ENCODE results near the gene KIRREL1. TPM values are rescaled to one million over a fixed set of nuclear protein-coding genes. Genes with fewer than 3 reads are reported as not detected.

KIRREL1 gene
- total and polyA plus RNA-seq, 2 of the 8 experiments (the other 6 are each of a cell fraction or from before 2014, with no cell fraction given) = 14.2 to 39.0 TPM

DNA sequence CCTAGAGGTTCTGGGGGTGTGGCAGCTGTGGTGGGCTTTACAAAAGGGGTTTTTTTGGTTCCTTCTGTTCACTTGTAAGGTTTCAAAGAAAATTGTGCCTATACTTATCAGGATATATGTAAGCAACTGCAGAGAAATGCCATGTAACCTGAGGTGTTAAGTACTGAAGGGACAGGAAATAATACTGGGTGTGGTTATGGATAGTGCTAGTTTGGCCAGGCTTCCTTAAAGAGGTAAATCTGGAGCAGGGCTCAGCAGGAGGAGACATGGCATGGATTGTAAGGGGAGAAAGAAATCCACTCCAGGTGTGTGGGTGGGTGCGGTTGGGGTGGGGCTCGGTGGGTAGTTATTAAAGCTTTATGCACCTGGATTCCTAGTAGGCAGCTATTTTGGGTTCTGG is 28.3 kb downstream of the KIRREL1 start:
- Histone ChIP-seq H2BK15ac (ENCODE audit: low read length) (no peak overlapping the region), H2BK12ac (ENCODE audit: low read depth, low read length) (no peak overlapping the region), H3K4me3 (ENCODE audit: extremely low read depth in 1 of 4, insufficient read depth in 2 of 4, low read depth in 3 of 4, low read length in 4 of 4) (no peak overlapping the region), H3K36me3 (ENCODE audit: control insufficient read depth in 2 of 4, insufficient read depth in 4 of 4, low read length in 3 of 4) (no peaks in the 10 kb centered on the region), H2BK20ac (ENCODE audit: low read length) (no peak overlapping the region), H4K8ac (ENCODE audit: extremely low read depth, insufficient read depth, low read length) (no peak overlapping the region), H3K18ac (ENCODE audit: extremely low read depth, low read length) (no peak overlapping the region), H3K23me2 (ENCODE audit: low read depth, low read length) (no peaks in the 10 kb centered on the region), H3K79me1 (ENCODE audit: low read depth, low read length) (peaks cover 16% of the 10 kb centered on the region), H2AK5ac (ENCODE audit: low read depth, low read length) (no peak overlapping the region), H2AFZ (ENCODE audit: low read length) (no peak overlapping the region), H3K9ac (replicated peaks in 1 of 4; ENCODE audit: extremely low read depth in 1 of 4, low read depth in 3 of 4, low read length in 3 of 4) (no peak overlapping the region), H4K20me1 (replicated peaks in 1 of 2; ENCODE audit: control insufficient read depth in 1 of 2, insufficient read depth in 2 of 2, low read length in 2 of 2) (no peaks in the 10 kb centered on the region), H3K4me1 (replicated peaks in 1 of 4; ENCODE audit: control insufficient read depth in 3 of 4, insufficient read depth in 4 of 4, low read length in 3 of 4) (peaks cover 15 to 47% (median 23%) of the 10 kb centered on the region in 4 experiments), H2BK5ac (ENCODE audit: low read depth, low read length) (no peak overlapping the region), H4K5ac (ENCODE audit: insufficient read length, low read depth, low read length) (no peak overlapping the region), H3K27me3 (replicated peaks in 1 of 4; ENCODE audit: control insufficient read depth in 3 of 4, extremely low read depth in 1 of 4, insufficient read depth in 3 of 4, low read length in 3 of 4) (no peaks in the 10 kb centered on the region), H3K4me2 (ENCODE audit: insufficient read depth in 1 of 2, low read depth in 2 of 2, low read length in 2 of 2) (no peak overlapping the region; a peak in 1 of 4 replicates), H3K4ac (replicated peaks; ENCODE audit: insufficient read length, low read depth, low read length) (no peak overlapping the region), H3K27ac (ENCODE audit: low read depth, low read length) (no peak overlapping the region), H3K9me3 (ENCODE audit: insufficient read depth in 2 of 2, low read depth in 1 of 2, low read length in 1 of 2) (no peaks in the 10 kb centered on the region), H3K79me2 (ENCODE audit: control insufficient read depth in 1 of 2, insufficient read depth in 2 of 2, low read length in 2 of 2) (peaks cover 3 to 54% of the 10 kb centered on the region in 2 experiments), H4K91ac (replicated peaks; ENCODE audit: insufficient read length, low read length) (no peak overlapping the region), H3K23ac (ENCODE audit: insufficient read length) (no peak overlapping the region), H2BK120ac (replicated peaks; ENCODE audit: low read depth, low read length) (no peak overlapping the region), H3K14ac (ENCODE audit: insufficient read length) (no peak overlapping the region), H3K56ac (replicated peaks; ENCODE audit: insufficient read length, low read depth, low read length) (no peak overlapping the region)
- WGBS, 2 experiments (ENCODE audit: extremely low coverage in 1 of 2, insufficient coverage in 1 of 2, insufficient read length in 1 of 2, insufficient replicate concordance in 2 of 2, low coverage in 1 of 2, low lambda C conversion rate in 2 of 2, missing lambda C conversion rate in 1 of 2) = 83% methylated on average over 2 of the region's 2 CpGs; no CpG with 5 or more reads in 1 of the 2 experiments
- ChIA-PET POLR2A (ENCODE audit: partially characterized antibody) (interaction anchor here (1.1 to 1.6 kb wide), 4 partner anchors 14 to 55 kb away, joined by 3 read pairs; no protein-coding TSS in a partner anchor), CTCF (ENCODE audit: partially characterized antibody) (interaction anchor here (0.6 to 50.0 kb wide), 4 partner anchors 4 to 373 kb away, joined by 3 to 1615 read pairs (median 809); partner anchors contain the start of gene KIRREL1)
- no peak for TF ChIP-seq TEAD4 (IDR thresholded peaks at IDR 0.05; ENCODE audit: low read depth, low read length)
- TF ChIP-seq PHF8 (conservative IDR thresholded peaks at IDR 0.05; ENCODE audit: low read depth, low read length) = no peak
- TF ChIP-seq ZNF274 (IDR thresholded peaks at IDR 0.05; ENCODE audit: borderline replicate concordance, extremely low read depth, low read length) = no peak
- no peak for TF ChIP-seq POLR2A (IDR thresholded peaks at IDR 0.05; ENCODE audit: control extremely low read depth in 1 of 2, low read depth in 2 of 2, low read length in 2 of 2)
- DNase-seq (ENCODE audit: low read depth in 1 of 2, low spot score in 2 of 2) = no peak
- no peak for FAIRE-seq
